ENCODE results near the gene C11orf21.

- TF ChIP-seq EZH2 (IDR thresholded peaks at IDR 0.05; ENCODE audit: insufficient read depth, poor library complexity, severe bottlenecking) = no peak
- TF ChIP-seq EZH2phosphoT487 (IDR thresholded peaks at IDR 0.05; ENCODE audit: insufficient read depth, low read depth) = no peak
These were observed 44.3 kb upstream of the C11orf21 start for GRCh38 chr11:2346014-2346413.

All from GM23248 (cell line).